ENCODE results near the gene INTS3. TPM values are rescaled to one million over a fixed set of nuclear protein-coding genes. Genes with fewer than 3 reads are reported as not detected.

Gene INTS3
- total and polyA plus RNA-seq, 7 donors: 11.3 to 29.0 (median 22.1) TPM

GRCh38 chr1:153801028-153801625 lies 73.3 kb downstream of the INTS3 start:
- peak in 1 of 2 donors; percentile 36 for DNase-seq

GRCh38 chr1:153801786-153802697 lies 74.2 kb downstream of the INTS3 start:
- intact Hi-C loops (cut with DNase I): loop anchor here in 1 of 2 donors (10.0 kb wide), 1 partner anchor 463 kb away; no protein-coding TSS in a partner anchor
- no peak overlapping the region for H3K27ac ChIP-seq
- H3K4me1 ChIP-seq: peaks cover 5% of the 10 kb centered on the region
- no peaks in the 10 kb centered on the region for H3K27me3 ChIP-seq (ENCODE audit: insufficient read depth in 3 of 3, low read length in 2 of 3)
- peaks cover 0 to 8% of the 10 kb centered on the region in 2 donors for H3K36me3 ChIP-seq (ENCODE audit: insufficient read depth in 1 of 2, low read depth in 1 of 2)
- ATAC-seq (no peak), DNase-seq (peak in 1 of 2 donors; percentile 41)
- H3K4me3 ChIP-seq: no peak overlapping the region
- no peaks in the 10 kb centered on the region for H3K9me3 ChIP-seq
- 88 to 95% (median 89%) methylated on average over 7 of the region's 7 CpGs for WGBS, 3 donors
- TF ChIP-seq CTCF (IDR thresholded peaks at IDR 0.05): no peak

More at GRCh38 chr1:153801028-153801625, 73.3 kb downstream of the INTS3 start:
- Histone ChIP-seq H3K27me3 (ENCODE audit: insufficient read depth in 3 of 3, low read length in 2 of 3) (no peaks in the 10 kb centered on the region), H3K27ac (no peak overlapping the region), H3K4me1 (peaks cover 5% of the 10 kb centered on the region), H3K9me3 (no peaks in the 10 kb centered on the region), H3K36me3 (ENCODE audit: insufficient read depth in 1 of 2, low read depth in 1 of 2) (peaks cover 0 to 1% of the 10 kb centered on the region in 2 donors), H3K4me3 (no peak overlapping the region)
- no peak for ATAC-seq
- TF ChIP-seq CTCF (IDR thresholded peaks at IDR 0.05): no peak
- intact Hi-C loops (cut with DNase I): loop anchor here in 1 of 2 donors (10.0 kb wide), 1 partner anchor 464 kb away; no protein-coding TSS in a partner anchor
- 95% methylated on average over 6 of the region's 6 CpGs for WGBS, 3 donors

GRCh38 chr1:153803470-153804056 lies 75.7 kb downstream of the INTS3 start:
- Histone ChIP-seq H3K4me3 (no peak overlapping the region), H3K27ac (peak overlapping the region; percentile 43), H3K4me1 (peaks cover 5% of the 10 kb centered on the region), H3K27me3 (ENCODE audit: insufficient read depth in 3 of 3, low read length in 2 of 3) (no peaks in the 10 kb centered on the region), H3K36me3 (ENCODE audit: insufficient read depth in 1 of 2, low read depth in 1 of 2) (peaks cover 3 to 23% of the 10 kb centered on the region in 2 donors), H3K9me3 (no peaks in the 10 kb centered on the region)
- WGBS, 3 donors: 45 to 59% (median 56%) methylated on average over 3 of the region's 3 CpGs
- intact Hi-C loops (cut with DNase I): loop anchor here in 1 of 2 donors (10.0 kb wide), 1 partner anchor 461 kb away; no protein-coding TSS in a partner anchor
- DNase-seq (peak in 1 of 2 donors; percentile 13), ATAC-seq (peak in 1 of 4 donors; percentile 22)
- TF ChIP-seq CTCF (IDR thresholded peaks at IDR 0.05): no peak

GRCh38 chr1:153804112-153804511 lies 76.3 kb downstream of the INTS3 start:
- intact Hi-C loops (cut with DNase I): loop anchor here in 1 of 2 donors (10.0 kb wide), 1 partner anchor 461 kb away; no protein-coding TSS in a partner anchor
- TF ChIP-seq CTCF (IDR thresholded peaks at IDR 0.05): no peak
- Histone ChIP-seq H3K27me3 (ENCODE audit: insufficient read depth in 3 of 3, low read length in 2 of 3) (no peaks in the 10 kb centered on the region), H3K36me3 (ENCODE audit: insufficient read depth in 1 of 2, low read depth in 1 of 2) (peaks cover 3 to 28% of the 10 kb centered on the region in 2 donors), H3K9me3 (no peaks in the 10 kb centered on the region), H3K4me1 (peaks cover 5% of the 10 kb centered on the region), H3K27ac (no peak overlapping the region), H3K4me3 (no peak overlapping the region)
- 58 to 68% (median 67%) methylated on average over 2 of the region's 2 CpGs for WGBS, 3 donors
- no peak for ATAC-seq
- DNase-seq: no peak
